GM21737 (cell line): ENCODE results near the gene KCNC1.

Source experiments
- ATAC-seq: cut with Tn5 transposase; IDR thresholded peaks from one replicate; pipeline ENCODE4 v1.9.1; 2021; ENCODE audit warnings: mild to moderate bottlenecking, moderate library complexity; ENCODE audit not compliant: unreplicated experiment

Gene KCNC1

DNA sequence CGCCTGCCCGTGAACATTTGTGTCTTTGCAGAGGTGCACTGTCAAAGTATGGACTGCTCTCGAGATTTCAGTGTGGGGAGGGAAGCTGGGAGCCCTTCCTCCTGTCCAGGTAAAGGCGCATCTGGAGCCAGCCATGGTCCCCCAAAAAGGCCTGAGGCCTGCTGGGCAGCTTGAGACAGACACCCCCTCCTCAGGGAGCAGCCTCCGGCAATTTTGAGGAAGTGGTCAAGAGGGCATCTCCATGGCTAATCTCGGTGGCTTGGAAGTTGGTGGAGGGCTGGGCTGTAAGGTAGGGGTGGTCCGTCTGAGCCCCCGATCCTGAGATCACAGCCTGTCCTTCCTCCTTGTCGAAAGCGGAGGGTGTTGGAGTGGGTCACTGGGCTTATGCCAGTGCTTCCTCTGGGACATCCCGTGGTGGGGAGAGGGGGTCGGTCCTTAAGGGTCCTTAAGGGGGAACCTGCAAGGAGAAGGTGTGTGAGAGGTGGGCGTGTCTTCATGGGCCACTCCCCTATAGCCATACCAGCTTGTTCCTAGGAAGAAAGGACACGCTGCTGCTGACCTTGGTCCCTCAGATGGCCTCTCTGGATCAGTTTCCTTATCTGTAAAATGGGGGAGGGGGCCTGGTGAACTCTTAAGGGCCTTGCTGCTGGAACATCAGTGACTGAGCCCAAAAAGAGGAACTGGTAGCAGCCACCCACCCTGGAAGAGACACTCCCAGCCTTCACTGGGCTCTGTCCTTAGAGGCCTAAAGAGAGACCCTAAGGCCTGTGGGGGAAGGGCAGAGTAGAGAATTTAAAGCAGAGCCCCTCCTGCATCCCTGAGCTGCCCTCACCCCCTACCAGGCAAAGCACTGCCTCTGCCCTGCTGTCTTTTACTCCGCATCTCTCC, 2.6 kb downstream of the KCNC1 start:
- no peak for ATAC-seq

DNA sequence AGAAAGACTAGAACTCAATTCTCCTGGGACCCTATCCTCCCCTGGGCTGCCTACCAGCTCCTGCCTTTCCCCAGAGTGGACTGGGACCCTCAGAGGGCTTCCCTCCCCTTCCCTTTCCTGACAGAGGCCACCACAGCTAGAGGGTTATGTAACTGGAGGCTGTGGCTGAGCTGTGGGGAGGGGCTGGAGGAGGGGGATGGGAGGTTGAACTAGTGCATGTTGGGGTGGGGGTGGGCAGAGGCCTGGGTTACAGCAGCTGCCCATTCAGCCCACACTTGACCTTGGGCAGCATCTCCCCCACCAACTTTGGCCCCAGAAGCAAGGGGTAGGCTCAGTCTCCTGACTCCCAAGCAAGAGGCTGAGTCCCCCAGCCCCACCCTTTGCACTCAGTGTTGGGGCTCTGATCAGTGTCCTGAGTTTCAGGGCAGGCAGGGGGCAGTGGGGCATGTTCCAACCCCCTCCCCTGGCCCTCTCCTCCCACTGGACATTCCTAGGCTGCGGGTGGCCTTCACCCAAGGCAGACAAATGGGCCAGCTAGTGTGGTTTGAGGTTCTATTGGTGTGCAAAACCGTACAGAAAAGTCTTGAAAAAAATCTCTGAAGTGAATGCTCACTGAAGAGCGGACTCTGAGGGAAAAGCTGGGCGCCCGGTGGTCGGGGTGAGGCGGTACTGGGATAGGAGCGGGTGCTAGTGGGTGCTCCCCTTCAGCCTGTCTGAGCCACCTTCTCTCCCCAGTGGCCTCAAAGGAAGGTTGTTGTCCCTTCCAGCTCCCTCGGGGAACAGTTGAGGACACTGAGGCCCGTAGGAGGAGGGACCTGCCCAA, 3.8 kb downstream of the KCNC1 start:
- ATAC-seq = no peak

DNA sequence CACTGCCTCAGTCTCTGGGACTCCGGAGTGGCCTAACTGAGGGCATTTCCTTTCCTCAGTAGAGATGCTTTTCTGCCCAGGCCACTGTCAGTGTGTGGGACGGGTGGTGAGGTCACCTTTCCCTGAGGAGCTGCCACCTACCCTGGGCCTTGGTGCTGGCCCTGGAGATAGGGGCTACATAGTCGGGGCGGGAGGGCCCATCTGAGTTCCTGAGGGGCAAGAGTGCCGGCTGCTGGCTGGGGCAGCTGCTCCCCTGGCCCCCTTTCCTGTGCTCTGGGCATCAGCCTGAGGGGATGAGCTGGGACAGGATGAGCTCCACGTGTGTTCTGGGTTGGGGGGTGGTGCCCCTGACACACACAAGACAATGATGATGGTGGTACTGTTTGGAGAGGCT, 5.4 kb downstream of the KCNC1 start:
- ATAC-seq = no peak

GRCh38 chr11:17740649-17741235, 6.2 kb downstream of the KCNC1 start:
- ATAC-seq = no peak

- ATAC-seq = no peak
Measured at GRCh38 chr11:17741487-17741886, 6.9 kb downstream of the KCNC1 start.

DNA sequence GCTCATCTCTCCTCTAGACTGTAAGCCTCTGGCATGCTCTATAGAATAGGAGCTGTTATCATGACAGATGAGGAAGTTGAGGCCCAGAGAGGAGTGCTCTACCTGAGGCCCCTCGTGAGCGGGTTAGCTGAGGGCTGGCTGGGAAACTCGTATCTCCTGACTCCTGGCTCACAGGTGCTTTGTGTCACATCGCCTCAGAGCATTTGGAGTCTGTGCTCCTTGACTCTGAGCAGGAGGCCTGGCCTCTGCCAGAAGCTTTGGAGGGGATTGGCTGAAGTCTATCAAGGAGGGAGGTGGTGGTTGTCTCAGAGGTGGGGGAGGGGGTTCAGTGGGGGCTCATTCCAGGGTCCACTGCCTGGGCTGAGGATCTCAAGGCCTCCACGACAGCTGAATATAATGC, 7.4 kb downstream of the KCNC1 start:
- ATAC-seq = no peak

DNA sequence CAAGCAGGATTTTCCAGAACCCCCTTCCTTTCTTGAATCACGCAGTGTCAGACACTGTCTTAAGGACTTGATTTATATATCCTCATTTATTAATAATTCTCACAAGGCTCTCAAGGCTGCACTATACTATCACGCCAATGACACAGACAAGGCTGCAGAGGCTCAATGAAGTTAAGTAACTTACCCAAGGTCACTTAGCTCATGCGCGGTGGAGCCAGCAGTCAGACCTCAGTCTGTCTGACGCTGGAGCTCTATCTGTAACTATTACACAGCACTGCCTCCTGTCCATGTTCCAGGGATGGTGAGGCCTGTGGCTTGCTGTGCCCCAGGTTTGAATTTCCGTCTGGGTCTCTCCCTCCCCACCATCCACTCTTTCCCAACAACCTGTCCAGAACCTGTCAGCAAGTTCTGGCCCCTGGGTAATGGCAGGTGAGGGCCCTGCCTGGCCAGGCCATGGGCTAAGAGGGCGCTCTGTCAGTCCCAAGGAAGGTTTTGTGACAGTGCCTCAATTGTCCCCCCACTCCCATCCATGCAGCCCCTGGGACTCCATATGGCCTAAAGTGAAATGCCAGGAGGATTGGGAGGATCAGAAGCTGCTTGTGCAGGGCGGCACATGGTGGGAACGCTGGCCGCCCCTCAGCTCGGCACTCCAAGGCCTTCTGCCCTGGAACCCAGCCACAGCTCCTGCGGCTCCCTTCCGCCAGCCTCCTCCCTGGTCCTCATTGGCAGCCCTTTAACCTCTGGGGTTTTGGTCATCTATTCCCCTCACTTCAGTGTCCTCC, 8.6 kb downstream of the KCNC1 start:
- ATAC-seq = no peak

GRCh38 chr11:17743808-17744119, 9.2 kb downstream of the KCNC1 start:
- no peak for ATAC-seq

GRCh38 chr11:17744151-17744940, 9.8 kb downstream of the KCNC1 start:
- ATAC-seq = no peak

DNA sequence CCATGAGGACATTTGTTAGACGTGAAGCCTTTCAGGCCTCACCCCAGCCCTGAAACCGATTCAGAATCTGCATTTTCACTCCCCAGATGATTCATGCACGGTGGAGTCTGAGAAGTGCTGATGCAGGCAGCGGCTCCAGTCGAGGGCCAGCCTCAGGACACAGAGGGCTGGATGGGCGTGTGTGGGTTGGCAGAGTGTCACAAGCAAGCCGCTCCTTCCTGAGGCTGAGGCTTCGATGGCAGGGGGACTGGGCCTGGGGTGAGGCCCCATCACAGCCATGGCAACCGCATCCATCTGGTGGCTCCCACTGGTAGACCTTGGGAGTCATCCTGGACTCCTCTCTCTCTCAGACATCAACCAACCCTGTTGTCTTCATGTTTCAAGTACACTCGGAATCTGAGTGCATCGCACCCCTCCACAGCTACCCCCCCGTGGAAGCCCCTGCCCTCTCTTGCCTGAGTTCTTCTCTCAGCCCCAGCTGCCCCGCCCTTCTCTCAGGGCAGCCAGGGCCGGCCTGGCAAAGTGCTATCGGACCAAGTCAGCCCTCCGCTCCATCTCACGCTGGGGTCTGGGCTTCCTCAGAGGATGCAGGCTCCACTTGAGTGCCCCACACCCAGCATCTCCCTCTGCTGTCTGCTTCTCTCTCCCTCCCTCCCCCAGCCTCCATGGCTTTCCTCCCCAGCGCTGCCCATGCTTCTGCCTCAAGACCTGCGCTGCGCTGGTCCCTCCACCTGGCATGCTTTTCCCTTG, 10.6 kb downstream of the KCNC1 start:
- no peak for ATAC-seq

DNA sequence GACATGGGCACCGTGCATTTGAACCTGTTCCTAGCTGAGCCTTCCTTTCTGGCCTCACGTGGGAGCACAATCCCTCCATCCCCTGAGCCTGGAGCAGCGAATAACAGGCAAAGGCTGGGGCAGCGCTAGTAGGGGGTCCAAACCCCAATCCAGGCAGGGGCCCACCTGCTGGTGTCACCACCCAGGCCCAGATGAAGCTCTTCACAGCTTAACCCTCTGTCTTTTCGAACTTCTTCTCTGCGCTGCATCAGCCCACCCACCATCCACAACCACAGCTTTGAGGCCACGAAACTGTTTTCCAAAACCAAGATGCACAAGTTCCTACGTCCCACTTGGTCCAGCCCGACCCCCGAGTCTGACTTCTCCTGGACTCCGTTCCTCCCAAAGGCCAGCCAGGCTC, 11.5 kb downstream of the KCNC1 start:
- no peak for ATAC-seq

DNA sequence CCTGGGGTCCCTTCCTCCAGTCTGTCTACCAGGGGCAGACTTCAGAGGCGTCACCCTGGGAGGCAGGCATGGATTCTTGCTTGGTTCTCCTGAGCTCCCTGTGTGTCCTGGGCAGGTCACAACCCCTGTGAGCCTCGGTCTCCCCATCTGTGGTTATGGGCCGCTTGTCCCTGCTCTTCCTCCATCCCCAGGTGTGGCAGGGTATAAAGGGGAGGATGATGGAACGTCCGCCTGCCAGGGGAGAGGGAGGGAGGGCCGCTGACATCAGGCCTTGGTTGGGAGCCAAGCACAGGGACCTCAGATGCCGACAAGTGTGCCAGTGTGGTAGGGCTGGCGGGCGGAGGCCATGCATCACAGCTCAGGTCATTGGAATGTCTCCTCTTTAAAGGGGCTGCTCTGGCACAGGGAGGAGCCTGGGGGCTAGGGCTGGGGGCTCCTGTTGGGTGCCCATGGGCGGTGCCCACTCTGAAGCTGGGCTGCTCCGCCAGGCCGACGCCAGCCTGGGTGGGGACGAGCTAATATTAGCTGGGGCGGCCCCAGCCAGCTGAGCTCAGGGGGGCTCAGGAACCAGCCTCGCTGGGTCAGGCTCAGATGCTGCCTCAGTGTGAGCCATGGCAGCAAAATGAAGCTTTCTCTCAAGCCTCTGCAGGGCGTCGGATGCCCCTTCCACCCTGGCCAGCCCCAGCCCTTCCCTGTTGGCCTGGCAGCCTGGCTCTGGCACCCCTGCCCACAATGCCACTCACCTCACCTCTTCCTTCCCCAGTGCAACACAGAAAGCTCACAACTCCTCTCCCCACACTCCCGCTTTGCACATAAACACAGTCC, 12.8 kb downstream of the KCNC1 start:
- no peak for ATAC-seq

DNA sequence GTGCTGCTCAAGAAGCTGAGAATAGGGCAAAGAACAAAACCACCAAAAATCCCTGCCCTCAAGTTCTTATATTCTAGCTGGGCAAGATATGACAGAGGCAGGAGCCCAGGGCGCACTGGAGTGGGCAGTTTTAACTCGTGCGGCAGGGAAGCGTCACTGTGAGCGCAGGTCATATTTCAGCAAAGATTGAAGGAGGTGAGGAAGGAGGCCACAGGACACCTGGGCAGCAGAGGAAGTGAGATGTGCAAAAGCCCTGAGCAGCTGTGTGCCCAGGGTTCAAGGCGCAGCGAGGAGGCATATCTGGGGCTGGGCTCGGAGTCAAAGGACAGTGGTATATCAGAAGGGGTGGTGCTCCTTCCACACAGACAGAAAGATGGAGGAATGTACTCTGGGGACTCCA, 13.5 kb downstream of the KCNC1 start:
- no peak for ATAC-seq

- ATAC-seq = no peak
Measured at GRCh38 chr11:17748761-17749721, 14.5 kb downstream of the KCNC1 start.

- no peak for ATAC-seq
Measured at GRCh38 chr11:17750013-17750800, 15.6 kb downstream of the KCNC1 start.

- ATAC-seq = no peak
Measured at GRCh38 chr11:17750801-17751165, 16.2 kb downstream of the KCNC1 start.

DNA sequence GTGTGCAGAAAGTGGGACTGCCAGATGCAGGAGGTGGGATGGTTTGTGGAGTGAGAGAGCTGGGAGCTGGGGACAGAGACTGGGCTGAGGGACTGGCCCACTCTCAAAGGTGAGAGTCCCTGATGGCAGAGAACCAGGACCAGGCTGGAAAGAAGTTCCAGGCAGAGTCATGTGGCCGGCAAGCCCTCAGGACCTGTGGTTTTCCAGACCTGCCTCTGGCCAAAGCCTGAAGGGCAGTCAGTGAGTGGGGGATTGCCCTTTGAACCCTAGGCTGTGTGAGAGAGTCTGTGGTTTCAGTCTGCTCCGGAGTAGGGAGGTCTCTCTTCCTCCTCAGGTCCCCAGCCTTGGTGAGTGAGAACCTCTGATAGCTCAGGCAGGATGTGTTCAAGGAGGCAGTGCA, 17.0 kb downstream of the KCNC1 start:
- ATAC-seq = no peak
